GM21526 (cell line): ENCODE measurements around the gene CERS6.
A peak's percentile ranks its signal among the peaks of the same experiment; 100 is the strongest.

ENCODE experiments used
- ATAC-seq: cut with Tn5 transposase; IDR thresholded peaks from one replicate; pipeline ENCODE4 v1.9.1; 2021; ENCODE audit warnings: moderate library complexity; ENCODE audit not compliant: unreplicated experiment, low FRiP score

Gene CERS6

DNA sequence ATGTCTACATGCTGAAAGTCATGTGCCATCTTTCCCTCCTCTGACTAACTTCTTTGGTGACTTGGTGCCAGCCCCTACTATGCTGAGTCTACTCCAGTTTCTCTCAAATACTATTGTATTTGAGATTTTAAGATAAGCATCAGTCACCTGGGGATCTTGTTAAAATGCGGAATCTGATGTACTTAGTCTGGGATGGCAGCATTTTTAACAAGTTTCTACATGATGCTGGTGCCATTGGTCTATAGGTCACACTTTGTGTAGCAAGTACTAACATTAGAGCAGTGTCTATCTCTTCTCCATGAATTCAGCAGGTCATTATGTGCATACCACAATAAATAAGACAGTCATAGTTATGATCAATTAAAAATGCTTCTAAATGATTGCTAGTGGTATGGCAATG, 106.9 kb downstream of the CERS6 start:
- no peak for ATAC-seq

GRCh38 chr2:168564641-168565040, 108.6 kb downstream of the CERS6 start:
- ATAC-seq, result no peak

GRCh38 chr2:168565112-168565511, 109.0 kb downstream of the CERS6 start:
- no peak for ATAC-seq

DNA sequence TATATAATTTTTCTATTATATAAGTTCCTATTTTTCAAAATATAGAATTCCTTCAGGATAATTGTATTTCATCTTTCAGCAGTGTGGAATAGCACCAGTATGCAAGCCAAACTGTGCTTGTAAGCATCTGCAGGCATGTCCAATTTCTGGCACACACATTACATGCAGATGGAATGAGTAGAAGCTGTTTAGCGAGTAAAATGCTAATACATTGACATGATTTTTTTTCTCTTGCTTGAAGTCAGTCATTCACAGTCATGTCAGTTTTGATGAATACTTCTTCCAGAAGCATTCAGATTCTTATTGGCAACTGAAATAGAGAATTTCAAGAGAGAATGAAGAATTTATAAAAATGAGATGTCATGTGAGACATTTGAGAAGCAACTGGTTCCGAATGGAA, 109.4 kb downstream of the CERS6 start:
- no peak for ATAC-seq

- ATAC-seq, result no peak
Measured at GRCh38 chr2:168566974-168567665, 111.0 kb downstream of the CERS6 start.

DNA sequence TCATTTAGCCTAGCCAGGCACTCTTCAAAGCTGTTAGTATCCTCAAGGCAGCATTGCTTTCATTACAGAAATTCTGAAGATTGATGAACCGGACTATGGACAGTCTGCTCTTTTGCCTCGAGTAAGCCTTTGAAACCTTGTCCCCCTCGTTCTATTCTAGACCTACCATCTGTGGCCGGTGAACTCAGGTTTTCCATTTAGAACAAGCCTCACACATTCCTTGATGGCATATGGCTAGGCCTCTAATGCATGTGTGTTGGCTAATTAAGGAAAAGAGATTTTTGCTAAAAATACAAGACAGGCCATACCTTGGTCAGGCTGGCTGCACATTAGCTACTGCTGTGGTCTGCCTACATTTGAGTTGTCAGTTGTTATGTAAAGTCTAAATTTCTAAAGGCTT, 111.8 kb downstream of the CERS6 start:
- ATAC-seq, result no peak

DNA sequence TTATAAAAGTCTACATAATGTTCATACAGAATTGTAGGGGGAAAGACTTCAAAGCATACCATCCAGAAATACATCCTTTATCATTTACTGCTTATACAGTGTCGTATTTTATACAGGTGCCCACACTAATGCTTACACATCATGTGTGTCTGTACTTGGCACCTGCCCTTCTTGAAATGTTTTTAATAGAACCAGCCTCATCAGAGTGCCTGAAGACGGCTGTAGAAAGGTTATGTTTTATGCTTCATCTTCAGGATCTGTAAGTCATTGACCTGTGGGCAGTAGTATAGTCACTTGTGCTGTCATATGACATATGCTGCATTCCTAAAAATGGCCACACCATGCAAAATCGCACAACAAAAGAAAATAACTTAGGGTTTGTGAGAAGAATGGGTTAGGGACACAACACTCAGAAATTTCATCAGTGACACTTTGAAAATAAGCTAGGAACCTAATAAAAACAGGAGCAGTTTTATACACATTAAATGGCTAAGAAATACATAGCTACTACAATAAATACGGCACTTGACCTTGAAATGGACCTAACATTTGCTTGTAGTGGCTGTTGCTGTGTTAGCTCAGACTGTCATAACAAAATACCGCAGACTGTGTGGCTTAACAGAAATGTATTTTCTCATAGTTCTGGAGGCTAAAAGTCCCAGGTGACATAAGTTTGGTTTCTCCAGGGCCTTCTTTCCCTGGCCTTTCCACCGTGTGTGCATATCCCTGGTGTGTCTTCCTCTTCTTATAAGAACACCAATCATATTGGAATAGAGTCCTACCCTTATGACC, 112.6 kb downstream of the CERS6 start:
- no peak for ATAC-seq

- no peak for ATAC-seq
Measured at GRCh38 chr2:168571061-168571460, 115.0 kb downstream of the CERS6 start.

DNA sequence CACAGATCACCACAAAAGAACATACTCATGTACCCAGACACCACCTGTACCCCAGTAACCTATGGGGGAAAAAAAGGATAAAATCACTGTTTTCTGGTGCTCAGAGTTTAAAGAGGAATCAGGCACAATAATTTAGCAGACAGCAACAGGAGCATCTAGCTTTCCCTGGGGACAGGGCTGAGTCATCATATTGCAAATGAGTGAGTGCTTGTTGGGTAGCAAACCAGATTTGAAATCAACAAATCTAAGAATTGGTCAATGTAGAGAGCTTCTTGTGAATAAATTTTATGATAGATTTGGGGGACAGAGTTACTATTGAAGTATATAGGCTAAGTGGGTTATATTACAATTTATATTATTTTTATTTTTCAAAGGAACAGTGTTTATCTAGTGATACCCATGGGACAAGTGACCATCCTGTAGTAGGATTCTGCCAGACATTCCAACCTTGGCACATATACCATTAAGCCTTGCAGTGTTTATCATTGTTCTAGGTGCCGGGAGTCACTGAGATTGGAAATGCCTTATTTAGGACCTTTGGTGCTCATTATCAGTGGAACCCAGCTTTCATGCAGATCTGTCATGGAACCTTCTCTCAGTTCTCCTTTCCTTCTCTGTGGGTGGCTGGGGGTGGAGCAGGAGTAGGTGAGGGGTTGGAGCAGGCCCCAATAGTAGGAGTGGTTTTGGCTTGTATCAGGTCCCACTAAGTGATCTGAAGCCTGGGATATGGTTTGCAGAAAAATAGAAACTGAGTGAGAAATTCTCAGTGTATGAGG, 117.2 kb downstream of the CERS6 start:
- no peak for ATAC-seq

DNA sequence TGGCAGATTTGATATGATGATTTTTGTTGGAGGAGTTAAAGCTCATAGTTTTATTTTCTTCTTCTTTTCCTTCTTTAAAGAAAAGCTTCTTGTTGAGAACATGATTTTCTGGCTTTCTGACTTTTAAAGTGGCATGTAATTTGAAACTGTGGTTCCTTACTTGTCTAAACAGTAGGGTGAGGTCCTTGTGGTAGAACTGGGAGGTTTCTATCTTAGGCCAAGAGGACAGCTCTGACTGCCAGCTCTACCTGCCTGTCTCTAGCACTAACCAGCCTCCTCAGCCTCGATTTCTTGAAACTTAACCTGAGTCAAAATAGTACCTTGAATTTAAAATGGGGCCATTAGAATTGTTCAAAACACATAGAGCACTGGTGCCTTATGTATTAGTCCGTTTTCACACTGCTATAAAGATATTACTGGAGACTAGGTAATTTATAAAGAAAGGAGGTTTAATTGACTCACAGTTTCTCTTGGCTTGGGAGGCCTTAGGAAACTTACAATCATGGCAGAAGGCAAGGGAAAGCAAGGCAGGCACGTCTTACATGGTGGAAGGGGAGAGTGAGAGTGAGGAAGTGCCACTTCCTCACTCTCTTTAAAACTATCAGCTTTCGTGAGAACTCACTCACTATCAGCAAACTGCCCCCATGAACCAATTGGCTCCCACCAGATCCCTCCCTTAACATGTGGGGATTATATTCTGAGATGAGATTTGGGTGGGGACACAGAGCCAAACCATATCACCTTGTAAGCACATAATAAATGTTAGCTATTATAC, 119.0 kb downstream of the CERS6 start:
- ATAC-seq, result no peak

DNA sequence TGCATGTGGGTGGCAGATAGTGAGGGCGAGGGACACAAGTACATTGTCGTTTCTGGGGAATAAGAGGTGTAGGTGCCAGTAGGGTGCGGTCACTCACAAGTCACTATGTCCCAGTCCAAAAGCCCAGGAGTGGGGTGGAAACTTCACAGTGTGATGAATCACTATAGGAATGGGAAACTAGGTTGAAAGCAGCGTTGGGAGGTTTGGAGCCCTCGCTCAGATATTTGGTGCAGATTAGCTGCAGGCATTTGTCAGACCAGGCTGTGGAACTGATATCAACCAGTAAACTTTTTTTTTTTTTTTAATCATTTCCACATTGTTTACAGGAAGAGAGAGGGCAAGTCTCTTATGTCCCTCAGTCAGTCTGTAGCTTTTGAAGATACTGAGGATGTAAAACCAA, 121.8 kb downstream of the CERS6 start:
- ATAC-seq, result no peak

DNA sequence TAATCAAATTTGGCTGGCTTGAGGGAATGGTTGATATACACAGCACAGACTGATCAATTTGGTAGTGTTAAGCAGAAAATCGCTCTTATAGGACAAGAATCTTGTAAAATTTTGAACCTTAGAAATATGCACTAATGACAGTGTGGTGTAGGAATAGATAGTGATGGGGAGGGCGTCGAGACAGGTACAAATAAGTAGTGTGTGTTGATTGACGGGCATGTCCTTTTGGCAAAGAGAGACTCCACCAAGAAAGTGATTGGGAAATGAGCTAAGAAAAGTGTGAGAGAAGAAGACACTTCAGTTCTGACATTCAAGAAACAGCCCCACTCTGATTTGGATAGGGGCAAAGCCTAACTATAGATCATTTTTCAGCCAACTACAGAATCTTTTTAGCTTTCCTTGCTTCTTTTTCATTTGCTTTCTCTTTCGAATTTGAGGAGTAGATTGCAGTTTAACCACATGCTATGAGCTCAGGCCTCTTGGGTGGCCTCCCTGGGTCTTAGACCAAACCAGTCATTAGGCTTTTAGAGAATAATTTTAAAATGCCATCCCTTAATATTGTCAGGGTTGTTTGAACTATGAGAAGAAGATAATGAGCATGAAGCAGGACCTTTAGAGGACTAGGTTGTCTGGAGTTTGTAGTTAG, 127.1 kb downstream of the CERS6 start:
- ATAC-seq, result no peak

GRCh38 chr2:168583710-168584521, 127.8 kb downstream of the CERS6 start:
- ATAC-seq, result no peak

DNA sequence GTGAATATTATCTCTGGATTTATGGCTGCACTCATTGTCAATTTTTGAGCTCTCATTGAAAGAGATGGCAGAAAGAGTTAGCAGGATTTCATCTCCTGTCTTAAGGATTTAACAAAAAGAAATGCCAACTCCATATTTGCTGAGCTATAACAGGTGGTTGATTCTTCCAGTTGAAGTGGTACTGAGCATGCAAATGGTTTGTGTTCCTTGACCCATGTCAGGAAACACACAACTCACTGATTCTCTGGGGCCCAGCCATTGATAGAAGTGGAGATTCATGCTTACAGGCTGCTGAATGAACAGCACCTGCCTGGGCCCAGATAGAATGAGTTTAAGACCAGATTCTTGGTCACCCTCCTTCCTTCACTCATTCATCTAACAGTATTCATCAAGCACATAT, 128.8 kb downstream of the CERS6 start:
- peak; percentile 50 for ATAC-seq

GRCh38 chr2:168585700-168586099, 129.6 kb downstream of the CERS6 start:
- no peak for ATAC-seq

- ATAC-seq, result no peak
Measured at GRCh38 chr2:168587307-168587706, 131.2 kb downstream of the CERS6 start.

- no peak for ATAC-seq
Measured at GRCh38 chr2:168589236-168590211, 133.5 kb downstream of the CERS6 start.

DNA sequence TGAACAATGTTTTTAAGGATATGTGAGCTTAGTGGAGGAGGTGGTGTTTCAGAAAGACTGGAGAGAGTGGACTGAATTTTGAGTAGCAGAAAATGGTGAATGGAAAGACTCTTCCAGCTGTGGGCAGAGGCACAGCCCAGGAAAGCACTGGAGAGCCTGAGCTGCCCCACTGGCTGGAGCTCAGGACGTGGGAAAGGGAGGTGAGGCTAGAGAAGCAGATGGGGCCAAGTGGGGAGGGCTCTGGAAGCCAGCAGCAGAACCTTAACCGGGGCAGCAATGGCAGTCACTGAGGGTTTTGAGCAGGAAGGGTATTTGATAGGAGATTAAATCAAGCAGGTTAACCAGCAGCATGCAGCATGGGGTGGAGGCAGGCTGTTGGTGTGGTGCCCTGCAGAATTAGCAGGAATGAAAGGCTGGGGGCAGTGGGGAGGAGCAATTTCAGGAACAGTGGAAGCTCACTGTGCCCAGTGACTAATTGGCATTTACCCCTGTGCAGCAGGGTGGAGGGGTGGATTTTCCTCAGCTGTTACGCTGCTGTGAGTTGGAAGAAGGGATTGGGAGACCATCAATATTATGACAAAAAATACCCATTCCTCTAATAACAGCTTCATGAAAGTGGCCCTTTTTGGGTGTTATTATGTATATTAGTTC, 136.2 kb downstream of the CERS6 start:
- no peak for ATAC-seq
